Measurements from ENCODE around the gene COL7A1. TPM values are rescaled to one million over a fixed set of nuclear protein-coding genes. Genes with fewer than 3 reads are reported as not detected.

Gene COL7A1
- total RNA-seq, 1 experiment from 2014 or later = 22.9 TPM

GRCh38 chr3:48621461-48621869 is 26.3 kb upstream of the COL7A1 start, which contains the start of gene TMEM89:
TSS of gene TMEM89 (minus strand) at chr3:48621769. CDS start at chr3:48621756, 13 bp downstream.
- Histone ChIP-seq H3K4me2 (ENCODE audit: insufficient read depth, insufficient read length, low read length) (no peak within 1 kb of the TSS), H4K5ac (ENCODE audit: insufficient read length, low read depth, low read length) (no peak within 1 kb of the TSS), H2BK120ac (ENCODE audit: low read depth, low read length, poor library complexity, severe bottlenecking) (no peak within 1 kb of the TSS), H4K91ac (ENCODE audit: insufficient read length, low read depth, low read length) (no peak within 1 kb of the TSS), H3K4ac (ENCODE audit: low read depth, low read length) (no peak within 1 kb of the TSS), H2AK5ac (ENCODE audit: insufficient read length, low read length) (no peak within 1 kb of the TSS), H3K79me1 (ENCODE audit: insufficient read depth, low read depth, low read length, poor library complexity, severe bottlenecking) (no peaks in the 10 kb centered on the region), H2BK5ac (ENCODE audit: insufficient read length, low read length) (no peak within 1 kb of the TSS), H2BK20ac (ENCODE audit: low read depth, low read length, poor library complexity, severe bottlenecking) (no peak within 1 kb of the TSS), H3K18ac (ENCODE audit: insufficient read length, low read depth, low read length) (no peak within 1 kb of the TSS), H3K23ac (ENCODE audit: insufficient read length, low read depth, low read length) (no peak within 1 kb of the TSS), H3T11ph (ENCODE audit: low read length) (no peak within 1 kb of the TSS), H2BK12ac (ENCODE audit: insufficient read length, low read depth, low read length) (no peak within 1 kb of the TSS), H3K14ac (ENCODE audit: insufficient read depth, low read length) (no peak within 1 kb of the TSS), H4K20me1 (ENCODE audit: control insufficient read depth, insufficient read depth, insufficient read length) (no peaks in the 10 kb centered on the region), H2AFZ (ENCODE audit: low read length) (no peak within 1 kb of the TSS), H3K27ac (ENCODE audit: insufficient read length, low read depth, low read length) (no peak within 1 kb of the TSS), H3K9ac (ENCODE audit: extremely low read depth, insufficient read length, low read length) (no peak within 1 kb of the TSS), H4K8ac (replicated peaks; ENCODE audit: insufficient read length, low read depth, low read length) (no peak within 1 kb of the TSS), H3K4me1 (ENCODE audit: insufficient read depth, low read length) (no peaks in the 10 kb centered on the region; the same call in 1 of the 2 replicates), H3K56ac (ENCODE audit: insufficient read length, low read depth, low read length) (no peak within 1 kb of the TSS), H3K23me2 (ENCODE audit: insufficient read length, low read depth, low read length, poor library complexity, severe bottlenecking) (no peaks in the 10 kb centered on the region), H3K79me2 (ENCODE audit: insufficient read depth, low read length) (no peaks in the 10 kb centered on the region), H3K27me3 (ENCODE audit: insufficient read depth, low read length) (no peaks in the 10 kb centered on the region), H2BK15ac (ENCODE audit: low read depth, low read length) (no peak within 1 kb of the TSS), H3K9me3 (ENCODE audit: control insufficient read depth, low read depth, low read length) (no peaks in the 10 kb centered on the region)
- no peak within 1 kb of the TSS; a peak in 1 of 7 replicates for H3K27ac Mint-ChIP-seq
- no CpG with 5 or more reads among the region's 19 CpGs for WGBS (ENCODE audit: extremely low coverage, insufficient read length, low lambda C conversion rate)
- H3K36me3 Mint-ChIP-seq (ENCODE audit: insufficient read depth in 1 of 3, low read depth in 3 of 3) = peaks cover 28 to 61% (median 50%) of the 10 kb centered on the region in 3 experiments
- DNase-seq = no peak
- H3K9me3 Mint-ChIP-seq = peaks cover 13 to 14% of the 10 kb centered on the region in 2 experiments
- no peak within 1 kb of the TSS for H3K4me3 Mint-ChIP-seq
- H3K27me3 Mint-ChIP-seq (ENCODE audit: low read depth) = no peaks in the 10 kb centered on the region
- peaks cover 5 to 9% of the 10 kb centered on the region in 2 experiments for H3K4me1 Mint-ChIP-seq
- TF ChIP-seq CTCF (conservative IDR thresholded peaks at IDR 0.05) = no peak

All from H9 (cell line).